NCI-H128 (cell line): ENCODE data around the gene ENAM.
A peak's percentile ranks its signal among the peaks of the same experiment; 100 is the strongest.

Experiments used
- DNase-seq: peaks from one replicate; lab custom pipeline; 2025; ENCODE audit not compliant: unreplicated experiment; lab: John Stamatoyannopoulos, UW

ENAM gene, protein sequence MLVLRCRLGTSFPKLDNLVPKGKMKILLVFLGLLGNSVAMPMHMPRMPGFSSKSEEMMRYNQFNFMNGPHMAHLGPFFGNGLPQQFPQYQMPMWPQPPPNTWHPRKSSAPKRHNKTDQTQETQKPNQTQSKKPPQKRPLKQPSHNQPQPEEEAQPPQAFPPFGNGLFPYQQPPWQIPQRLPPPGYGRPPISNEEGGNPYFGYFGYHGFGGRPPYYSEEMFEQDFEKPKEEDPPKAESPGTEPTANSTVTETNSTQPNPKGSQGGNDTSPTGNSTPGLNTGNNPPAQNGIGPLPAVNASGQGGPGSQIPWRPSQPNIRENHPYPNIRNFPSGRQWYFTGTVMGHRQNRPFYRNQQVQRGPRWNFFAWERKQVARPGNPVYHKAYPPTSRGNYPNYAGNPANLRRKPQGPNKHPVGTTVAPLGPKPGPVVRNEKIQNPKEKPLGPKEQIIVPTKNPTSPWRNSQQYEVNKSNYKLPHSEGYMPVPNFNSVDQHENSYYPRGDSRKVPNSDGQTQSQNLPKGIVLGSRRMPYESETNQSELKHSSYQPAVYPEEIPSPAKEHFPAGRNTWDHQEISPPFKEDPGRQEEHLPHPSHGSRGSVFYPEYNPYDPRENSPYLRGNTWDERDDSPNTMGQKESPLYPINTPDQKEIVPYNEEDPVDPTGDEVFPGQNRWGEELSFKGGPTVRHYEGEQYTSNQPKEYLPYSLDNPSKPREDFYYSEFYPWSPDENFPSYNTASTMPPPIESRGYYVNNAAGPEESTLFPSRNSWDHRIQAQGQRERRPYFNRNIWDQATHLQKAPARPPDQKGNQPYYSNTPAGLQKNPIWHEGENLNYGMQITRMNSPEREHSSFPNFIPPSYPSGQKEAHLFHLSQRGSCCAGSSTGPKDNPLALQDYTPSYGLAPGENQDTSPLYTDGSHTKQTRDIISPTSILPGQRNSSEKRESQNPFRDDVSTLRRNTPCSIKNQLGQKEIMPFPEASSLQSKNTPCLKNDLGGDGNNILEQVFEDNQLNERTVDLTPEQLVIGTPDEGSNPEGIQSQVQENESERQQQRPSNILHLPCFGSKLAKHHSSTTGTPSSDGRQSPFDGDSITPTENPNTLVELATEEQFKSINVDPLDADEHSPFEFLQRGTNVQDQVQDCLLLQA

DNA sequence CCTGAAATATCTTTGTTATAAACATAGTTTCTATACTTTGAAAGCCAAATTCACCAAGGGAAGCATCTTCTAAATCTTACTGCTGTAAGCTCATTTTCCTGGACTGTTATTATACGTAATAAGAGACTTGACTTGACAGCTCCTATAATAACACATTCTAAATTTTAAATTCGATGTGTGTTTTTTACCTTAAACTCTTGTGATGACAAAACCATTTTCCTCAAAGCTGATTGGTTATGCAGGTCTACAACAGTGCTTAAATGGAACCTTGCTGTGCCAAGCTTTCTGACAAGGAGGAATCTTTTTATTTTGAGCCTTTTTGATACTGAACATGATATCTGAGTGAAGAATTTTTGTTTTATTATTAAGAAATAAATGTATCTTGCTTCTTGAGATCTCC lies at the start of gene ENAM:
Gene ENAM (plus strand): TSS at position 301 of the 400 bp plus-strand sequence. CDS start 757 bp downstream, outside the sequence.
- no peak for DNase-seq

DNA sequence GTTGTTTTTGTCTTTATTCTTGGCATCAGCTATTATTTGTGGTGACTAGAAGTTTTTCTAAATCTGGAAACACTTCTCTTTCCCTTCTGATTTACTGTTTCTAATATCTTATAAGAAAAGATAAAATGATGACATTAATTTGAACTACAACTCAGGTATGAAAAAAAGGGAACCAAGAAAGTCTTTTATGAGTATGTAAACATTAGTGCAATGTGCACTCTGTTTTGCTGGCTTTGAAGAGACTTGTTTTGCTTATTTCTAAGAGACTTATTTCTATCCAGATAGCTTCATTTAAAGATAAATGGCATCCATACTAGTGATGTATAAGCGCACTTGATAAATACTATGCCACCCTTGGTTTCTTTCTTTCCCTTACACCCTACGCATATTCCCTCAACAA lies 46.6 kb upstream of the ENAM start:
- no peak for DNase-seq

DNA sequence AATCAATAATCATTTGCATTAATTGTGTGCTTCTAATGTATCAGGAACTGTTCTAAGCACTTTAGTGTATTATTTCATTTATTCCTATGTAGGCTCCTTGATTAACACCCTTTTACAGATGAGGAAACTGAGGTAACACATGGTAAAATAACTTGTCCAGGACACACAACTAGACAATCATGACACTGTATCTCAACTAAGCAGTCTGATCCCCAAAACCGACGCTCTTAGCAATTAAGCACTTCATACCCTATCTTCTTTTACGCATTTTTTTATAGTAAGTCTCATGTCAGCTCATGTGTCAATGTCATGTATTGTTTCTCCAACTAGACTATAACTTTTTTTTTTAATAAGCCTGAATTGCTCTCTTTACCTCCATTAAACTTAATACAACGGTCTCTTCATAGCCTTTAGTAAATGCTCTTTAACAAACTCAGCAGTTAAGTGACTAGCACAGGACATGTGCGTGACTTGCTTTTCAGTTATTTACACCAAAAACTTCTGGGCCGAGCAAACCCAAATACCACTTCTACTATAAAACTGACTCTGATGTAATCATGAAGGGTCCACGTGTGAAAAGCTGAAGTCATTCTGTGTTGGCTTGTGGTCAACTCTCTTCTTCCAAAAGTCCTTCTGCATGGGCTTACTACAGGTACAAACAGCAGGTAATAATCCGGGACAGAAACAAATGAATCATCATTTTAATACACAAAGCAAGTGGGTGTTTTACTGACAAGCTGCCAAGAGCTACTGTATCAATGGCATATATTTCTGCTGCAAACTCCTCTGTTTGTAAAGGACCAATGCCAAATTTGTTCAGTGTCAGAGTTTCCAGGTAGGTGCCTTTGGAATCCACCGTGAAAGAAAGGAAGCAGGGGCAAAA lies 44.4 kb upstream of the ENAM start:
- no peak for DNase-seq

DNA sequence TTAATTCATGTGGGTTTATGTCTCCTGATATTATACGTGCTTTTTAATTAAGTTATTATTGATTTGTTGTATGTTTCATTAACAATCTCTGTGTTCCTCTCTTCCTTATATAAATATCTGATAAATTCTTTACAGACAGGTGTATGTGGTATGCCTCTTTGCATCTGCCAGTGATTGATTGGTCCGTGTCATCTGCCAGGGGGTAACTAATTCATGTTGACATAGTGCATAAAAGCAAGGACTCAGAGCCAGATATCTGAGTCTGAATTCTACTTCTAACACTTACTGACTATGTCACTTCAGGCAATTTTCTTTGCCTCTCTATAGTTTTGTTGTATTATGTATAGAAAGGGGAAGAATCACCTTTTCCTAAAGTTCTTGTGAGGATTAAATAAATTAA lies 41.7 kb upstream of the ENAM start:
- no peak for DNase-seq

DNA sequence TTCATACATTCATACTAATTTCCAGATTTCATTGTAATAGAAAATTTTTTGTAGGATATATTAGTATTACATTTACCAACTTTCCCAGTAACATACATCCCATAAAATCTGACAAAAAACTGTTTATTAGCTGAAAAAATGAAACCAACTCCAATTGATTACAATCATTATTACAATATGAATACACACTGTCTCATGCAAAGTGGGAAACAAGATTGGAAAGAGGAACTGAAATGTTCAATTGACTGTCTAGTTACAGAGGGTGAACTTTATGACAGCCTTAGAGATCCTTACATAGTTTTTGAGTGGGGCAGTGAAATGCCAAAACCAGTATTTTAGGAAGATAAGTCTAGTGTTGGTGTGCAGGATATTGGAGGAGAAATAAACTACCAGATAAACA lies 38.8 kb upstream of the ENAM start:
- no peak for DNase-seq

DNA sequence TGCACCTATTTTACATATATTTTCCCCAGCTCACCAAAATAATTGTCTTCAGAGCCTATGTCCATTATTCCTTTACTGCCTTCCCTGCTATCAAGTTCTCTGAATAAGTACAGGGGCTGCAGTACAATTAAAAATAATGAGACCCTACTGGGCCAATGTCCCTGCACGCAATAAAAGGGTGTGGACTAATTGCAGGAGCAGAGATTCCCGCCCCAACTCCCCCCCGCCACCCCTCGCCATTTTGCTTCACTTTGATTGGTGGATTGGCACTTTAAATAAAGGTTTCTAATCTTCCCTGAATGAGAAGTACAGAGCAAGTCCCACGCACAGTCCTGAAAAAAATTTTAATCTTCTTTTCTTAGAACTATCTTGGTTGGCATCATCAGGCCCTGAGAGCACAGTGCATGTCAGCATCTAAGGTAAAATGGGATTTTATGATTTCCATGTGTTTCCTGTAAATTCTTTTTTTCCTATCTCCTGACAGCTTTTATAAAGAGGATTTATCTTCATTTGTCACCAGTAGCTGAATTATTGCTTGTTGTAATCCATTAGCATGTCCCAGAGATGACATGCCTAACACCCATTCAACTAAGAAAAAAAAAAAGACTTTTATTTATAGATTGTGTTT lies 36.5 kb upstream of the ENAM start, which contains the start of gene AMBN:
Gene AMBN (plus strand): TSS at position 302 of the 628 bp plus-strand sequence. CDS start 103 bp downstream, at position 405.
- no peak for DNase-seq

DNA sequence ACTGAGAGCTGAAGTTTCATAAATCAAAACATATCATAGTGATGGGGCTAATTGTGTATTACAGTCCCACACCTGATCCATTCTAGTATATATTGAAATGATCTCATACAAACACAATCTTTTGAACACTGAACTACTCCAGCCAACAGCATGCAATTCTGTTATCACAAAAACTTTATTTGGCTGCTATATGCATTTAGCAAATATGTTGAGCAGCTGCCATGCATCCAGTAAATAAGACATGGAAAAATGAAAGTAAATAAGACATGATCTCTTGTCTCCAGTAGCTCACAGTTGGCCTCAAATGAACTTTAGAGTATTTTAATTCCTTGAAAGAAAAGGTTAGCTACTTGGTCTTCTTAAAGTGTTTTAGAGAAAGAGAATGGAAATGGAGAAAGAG lies 34.3 kb upstream of the ENAM start:
- no peak for DNase-seq

DNA sequence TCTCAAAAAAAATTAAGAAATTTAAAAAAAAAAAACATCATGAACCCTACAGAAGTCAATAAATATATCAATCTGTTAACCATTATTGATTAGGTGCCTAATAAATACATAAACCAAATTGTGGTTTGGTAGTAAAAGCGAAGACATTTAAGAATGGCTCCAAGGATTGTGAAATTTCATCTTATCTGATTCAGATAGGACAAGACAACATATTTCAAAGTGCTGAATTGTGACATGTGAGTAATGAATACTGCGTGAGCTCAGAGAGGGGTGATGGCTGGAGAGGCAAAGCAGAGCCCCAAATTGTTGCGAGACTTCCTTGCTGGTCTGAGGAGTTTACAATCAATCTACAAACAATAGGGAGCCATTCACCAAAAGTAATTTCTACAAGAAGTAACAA lies 28.2 kb upstream of the ENAM start:
- no peak for DNase-seq

DNA sequence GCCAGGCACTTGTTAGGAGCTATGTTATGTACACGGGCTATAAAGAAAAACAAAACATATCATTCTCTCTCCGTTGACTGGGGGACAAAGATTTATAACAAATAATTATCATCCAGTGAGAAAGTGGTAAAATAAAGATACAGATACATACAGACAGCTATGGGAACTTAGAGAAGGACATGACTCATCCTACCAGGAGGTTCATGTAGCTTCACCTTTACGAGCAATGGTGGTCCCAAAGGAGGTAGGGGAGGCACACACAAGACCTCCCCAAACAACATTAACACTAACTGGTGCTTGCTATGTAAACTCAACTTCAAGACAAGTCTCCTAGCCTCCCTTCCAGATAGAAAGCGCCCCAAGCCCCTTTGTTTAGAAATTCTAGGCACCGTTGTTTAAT lies 27.6 kb upstream of the ENAM start:
- no peak for DNase-seq

DNA sequence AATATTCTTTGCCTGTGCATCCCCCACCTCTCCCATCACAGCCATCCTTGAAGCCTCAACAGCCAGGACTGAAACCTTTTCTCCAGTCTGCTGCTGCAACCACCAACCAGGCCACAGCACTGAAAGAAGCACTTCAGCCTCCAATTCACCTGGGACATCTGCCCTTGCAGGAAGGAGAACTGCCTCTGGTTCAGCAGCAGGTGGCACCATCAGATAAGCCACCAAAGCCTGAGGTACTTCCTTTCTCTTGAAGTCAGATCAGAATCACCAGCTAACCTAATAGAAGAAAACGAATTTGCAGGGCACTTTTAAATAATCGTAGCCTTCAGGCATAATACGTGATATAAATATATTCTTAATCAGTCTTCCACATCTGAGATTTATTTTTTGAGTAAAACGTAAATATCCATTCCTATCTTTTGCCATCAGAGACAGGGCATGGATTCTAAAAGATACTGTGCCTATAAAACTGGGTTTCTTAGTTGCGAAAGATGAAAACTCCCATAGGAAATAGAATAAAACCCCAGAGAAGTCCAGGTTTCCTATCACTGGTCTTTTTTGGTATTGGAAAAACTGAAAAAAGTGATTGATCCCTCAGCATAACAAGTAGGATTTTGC lies 27.0 kb upstream of the ENAM start:
- DNase-seq, result peak; percentile 18

DNA sequence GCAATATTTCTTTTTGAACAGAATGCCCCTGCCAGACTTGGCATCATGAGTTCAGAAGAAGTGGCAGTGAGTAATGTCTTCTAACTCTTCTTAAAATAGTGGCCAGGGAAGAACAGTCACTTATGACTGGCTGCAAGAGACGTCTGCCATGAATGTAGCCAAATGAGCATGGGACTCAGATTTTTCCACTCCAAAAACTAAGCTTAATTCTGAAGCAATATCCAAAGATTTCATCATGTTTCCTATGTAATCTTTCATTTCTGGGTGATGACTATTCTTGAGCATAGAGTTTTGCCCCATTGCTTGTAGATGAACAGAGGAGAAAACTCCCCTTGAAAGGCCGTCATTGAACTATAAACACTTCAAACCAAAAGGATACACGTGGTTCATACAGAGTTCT lies 24.7 kb upstream of the ENAM start:
- no peak for DNase-seq

DNA sequence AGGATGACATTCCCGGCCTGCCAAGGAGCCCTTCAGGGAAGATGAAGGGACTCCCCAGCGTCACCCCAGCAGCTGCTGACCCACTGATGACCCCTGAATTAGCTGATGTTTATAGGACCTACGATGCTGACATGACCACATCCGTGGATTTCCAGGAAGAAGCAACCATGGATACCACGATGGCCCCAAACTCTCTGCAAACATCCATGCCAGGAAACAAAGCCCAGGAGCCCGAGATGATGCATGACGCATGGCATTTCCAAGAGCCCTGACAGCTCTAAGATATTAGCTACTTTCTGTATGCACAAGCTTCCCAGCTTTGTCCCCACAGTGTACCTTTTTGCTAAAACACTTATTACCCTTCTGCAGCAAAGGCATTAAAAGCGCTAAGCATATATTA lies 22.1 kb upstream of the ENAM start:
- DNase-seq, result no peak

DNA sequence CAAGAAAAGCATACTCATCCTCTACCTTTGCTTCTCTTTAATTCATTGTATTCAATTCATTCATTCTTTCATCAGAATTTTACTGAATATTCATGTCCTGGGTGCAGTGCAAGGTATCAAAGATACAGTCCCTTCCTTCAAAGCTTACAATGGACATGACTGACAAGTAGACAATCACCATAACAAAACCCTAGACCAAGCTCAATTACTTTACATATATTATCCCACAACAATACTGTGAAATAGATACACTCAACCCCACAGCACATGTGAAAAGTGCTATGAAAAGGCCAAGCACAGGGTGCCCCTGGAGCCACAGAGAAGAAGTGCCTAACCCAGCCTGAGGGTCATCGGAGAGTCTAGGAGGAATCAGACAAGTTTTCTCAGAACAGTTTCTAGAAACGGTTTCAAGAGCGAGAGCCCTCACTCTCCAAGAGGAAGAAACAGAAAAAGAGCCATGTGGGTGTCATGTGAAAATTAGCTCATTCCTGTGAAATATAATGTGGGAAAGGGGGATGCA lies 21.1 kb upstream of the ENAM start:
- DNase-seq, result no peak

DNA sequence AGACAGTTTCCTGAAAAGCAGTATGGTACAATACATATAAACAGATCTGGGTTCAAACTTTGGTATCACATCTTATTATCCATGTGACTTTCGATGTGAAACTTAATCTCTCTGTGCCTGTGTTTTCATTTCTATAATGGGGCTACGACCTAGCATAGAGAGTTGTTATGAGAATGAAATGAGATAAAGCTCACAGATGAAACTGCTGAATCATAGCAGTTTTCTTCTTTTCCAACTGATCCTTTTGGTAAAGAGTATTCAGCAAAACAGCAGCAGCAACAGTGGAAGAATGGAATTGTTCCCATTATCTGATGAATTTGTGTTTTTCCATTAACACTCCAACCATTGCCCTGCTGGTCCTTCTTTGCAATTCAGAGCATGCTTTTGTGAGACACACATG lies 20.2 kb upstream of the ENAM start:
- DNase-seq, result no peak

DNA sequence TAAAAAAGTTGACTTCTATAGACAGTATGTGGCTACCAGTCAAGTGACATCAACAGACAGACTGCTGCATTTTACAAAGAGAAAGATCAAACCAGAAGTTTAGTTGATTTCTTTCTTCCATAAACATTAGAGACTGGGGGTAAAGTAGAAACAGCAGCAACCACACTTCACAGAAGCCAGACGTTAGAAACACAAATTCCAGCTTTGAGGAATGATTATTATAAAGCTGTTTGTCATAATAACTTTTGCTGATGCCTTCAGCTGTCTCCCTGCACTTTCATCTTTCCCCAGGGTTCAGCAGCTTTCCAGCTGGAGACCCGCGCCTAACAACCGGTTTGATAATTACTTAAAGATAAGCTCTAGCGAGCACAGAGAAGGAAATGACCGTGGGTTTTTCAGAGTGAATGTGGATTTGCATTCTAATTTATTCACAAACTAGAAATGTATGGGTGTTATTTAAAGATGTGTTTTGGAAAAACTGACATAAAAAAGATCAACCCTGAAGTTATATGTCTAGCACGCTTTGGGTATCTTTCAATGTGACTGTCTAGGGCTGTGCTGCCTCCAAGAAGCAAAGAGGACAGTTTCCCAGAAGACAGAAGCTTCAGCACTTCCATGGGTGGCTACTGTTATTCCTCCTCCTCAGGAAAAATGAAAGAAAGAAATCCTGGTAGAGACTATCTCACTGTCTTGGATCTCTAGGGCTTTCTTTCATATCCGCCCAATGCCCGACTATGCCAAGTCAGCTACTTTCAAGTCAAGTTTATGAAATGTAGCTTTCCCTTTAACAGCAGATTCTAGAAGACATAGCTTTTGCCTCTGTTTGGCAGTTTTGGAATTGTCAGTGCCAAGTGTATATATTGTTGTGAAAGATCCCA lies 15.0 kb upstream of the ENAM start:
- DNase-seq, result no peak

DNA sequence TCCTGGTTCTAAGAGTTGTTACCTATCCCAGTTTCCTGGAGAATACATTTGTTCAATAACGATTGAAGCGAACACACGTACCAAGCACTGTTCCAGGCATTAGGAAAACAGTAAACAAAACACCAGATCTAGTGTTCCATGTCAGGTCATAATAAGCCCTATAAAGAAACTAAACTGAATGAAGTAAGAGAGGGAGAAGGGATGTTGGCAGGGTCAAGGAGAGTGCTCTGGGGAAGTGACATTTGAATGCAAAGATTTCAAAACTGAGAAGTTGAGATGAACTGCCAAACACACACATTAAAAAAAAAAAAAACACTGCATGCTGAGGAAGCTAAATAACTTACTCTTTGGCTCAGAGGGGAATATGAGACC lies 14.4 kb upstream of the ENAM start:
- DNase-seq, result no peak

DNA sequence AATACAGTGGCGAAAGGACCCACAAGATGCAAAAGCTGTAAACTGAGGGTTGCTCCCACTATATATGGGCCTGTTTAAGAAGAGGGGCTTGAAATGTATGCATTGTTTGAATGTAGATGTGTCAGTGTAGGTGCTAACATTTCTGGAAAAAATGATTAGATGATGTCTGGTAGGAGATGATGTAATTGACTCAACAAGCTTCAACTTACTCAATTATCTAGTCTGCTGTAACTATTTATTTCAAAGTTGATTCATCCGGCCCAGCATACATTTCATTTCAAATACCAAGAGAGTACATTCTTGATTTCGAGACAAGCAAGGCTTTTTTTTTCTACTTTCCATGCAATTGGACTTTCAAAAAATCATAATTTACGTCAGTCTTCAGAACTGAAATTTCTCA lies 9.3 kb upstream of the ENAM start:
- no peak for DNase-seq

DNA sequence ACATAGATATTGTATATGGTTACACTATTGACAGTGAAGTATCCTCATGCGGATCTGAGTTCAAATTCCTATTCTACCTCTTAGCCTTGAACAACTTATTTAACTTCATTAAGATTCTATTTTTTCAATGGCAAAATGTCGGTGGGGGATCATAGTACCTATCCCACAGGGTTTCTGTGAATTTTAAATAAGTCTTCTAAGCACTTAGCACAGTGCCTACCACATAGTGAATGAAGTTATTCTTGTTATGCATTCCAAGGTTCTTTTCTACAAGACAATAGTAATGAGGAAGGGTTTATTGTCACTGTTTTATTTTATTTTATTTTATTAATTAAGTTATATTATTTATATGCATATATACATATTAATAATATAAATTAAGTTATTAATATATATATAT lies 8.8 kb upstream of the ENAM start:
- no peak for DNase-seq

DNA sequence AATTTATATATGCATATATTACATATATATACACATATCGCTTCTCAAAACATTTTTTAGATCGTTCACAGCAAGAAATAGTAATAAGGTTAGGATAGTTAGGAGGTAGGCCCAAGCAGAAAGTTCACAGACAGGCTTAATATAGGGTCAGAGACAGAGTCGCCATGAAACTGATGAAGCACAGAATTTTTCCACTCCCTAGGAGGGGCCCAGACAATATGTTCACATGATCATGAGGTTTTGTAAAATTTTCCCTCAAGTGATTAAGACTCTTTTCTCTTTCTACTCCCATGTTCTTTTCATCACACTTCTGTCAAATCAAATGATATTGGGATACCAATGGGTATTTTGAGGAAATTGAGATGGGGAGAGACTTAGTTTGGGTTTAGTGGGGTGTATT lies 5.2 kb upstream of the ENAM start:
- DNase-seq, result no peak
